Nephron (organoid): ENCODE data around the gene TGM2.

ENCODE experiments used
- H3K27ac Mint-ChIP-seq, 3 experiments: 2 replicates each; pipeline ENCODE4 v1.8.0; 2020; ENCODE audit warnings: mixed read lengths in 3 of 3, mild to moderate bottlenecking in 2 of 3, moderate library complexity in 1 of 3
- H3K27me3 Mint-ChIP-seq: 2 replicates; pipeline ENCODE4 v1.8.0; 2021; ENCODE audit warnings: low read depth, mild to moderate bottlenecking, moderate library complexity, mixed read lengths
- H3K36me3 Mint-ChIP-seq: 2 replicates; pipeline ENCODE4 v1.8.0; 2020; ENCODE audit warnings: low read depth, mixed read lengths
- H3K4me1 Mint-ChIP-seq: 2 replicates; pipeline ENCODE4 v1.8.0; 2020; ENCODE audit warnings: mixed read lengths
- H3K4me3 Mint-ChIP-seq, 3 experiments: 2 replicates each; pipeline ENCODE4 v1.8.0; 2020; ENCODE audit warnings: mild to moderate bottlenecking in 3 of 3, mixed read lengths in 3 of 3, moderate library complexity in 2 of 3
- H3K9me3 Mint-ChIP-seq: 2 replicates; pipeline ENCODE4 v1.8.0; 2020; ENCODE audit warnings: mixed read lengths
- CTCF ChIP-seq, 3 experiments: fragments of 200-600 bp; sonication (generic); IDR thresholded peaks; one replicate each; pipeline ENCODE4 v1.5.0; 2021; ENCODE audit warnings: antibody characterized with exemption in 3 of 3; ENCODE audit not compliant: unreplicated experiment in 3 of 3

The TGM2 gene

DNA sequence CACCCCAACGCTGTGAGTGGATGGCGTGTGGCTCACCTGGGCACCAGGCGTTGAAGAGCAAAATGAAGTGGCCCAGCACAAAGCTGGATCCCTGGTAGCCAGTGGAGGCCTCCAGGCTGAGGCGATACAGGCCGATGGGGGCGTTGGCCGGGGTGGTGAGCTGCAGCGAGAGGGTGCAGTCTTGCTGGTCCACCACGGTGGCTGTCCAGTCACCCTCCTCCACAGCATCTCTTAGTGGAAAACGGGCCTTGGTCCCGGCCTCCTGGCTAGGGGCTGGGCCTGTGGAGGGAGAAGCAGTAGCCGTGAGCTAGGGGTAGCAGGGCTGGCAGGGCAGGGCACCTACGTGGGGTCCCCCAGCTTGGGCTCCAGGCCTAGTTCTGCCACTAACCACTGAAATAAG, 9.3 kb downstream of the TGM2 start:
- Mint-ChIP-seq H3K4me3 (no peak overlapping the region), H3K36me3 (no peaks in the 10 kb centered on the region), H3K9me3 (no peaks in the 10 kb centered on the region), H3K4me1 (peaks cover 36% of the 10 kb centered on the region), H3K27ac (peak overlapping the region in 1 of 3 experiments; percentile 51), H3K27me3 (no peaks in the 10 kb centered on the region)
- no peak for TF ChIP-seq CTCF (IDR thresholded peaks at IDR 0.05; ENCODE audit: unreplicated experiment in 3 of 3)

- H3K4me1 Mint-ChIP-seq = peaks cover 28% of the 10 kb centered on the region
- no peaks in the 10 kb centered on the region for H3K36me3 Mint-ChIP-seq
- H3K9me3 Mint-ChIP-seq = no peaks in the 10 kb centered on the region
- no peaks in the 10 kb centered on the region for H3K27me3 Mint-ChIP-seq
- no peak for TF ChIP-seq CTCF (IDR thresholded peaks at IDR 0.05; ENCODE audit: unreplicated experiment in 3 of 3)
- H3K27ac Mint-ChIP-seq = peak overlapping the region; percentile 93 to 99 (median 98)
- no peak overlapping the region for H3K4me3 Mint-ChIP-seq
Observed at GRCh38 chr20:38153401-38153800, 11.7 kb downstream of the TGM2 start.

DNA sequence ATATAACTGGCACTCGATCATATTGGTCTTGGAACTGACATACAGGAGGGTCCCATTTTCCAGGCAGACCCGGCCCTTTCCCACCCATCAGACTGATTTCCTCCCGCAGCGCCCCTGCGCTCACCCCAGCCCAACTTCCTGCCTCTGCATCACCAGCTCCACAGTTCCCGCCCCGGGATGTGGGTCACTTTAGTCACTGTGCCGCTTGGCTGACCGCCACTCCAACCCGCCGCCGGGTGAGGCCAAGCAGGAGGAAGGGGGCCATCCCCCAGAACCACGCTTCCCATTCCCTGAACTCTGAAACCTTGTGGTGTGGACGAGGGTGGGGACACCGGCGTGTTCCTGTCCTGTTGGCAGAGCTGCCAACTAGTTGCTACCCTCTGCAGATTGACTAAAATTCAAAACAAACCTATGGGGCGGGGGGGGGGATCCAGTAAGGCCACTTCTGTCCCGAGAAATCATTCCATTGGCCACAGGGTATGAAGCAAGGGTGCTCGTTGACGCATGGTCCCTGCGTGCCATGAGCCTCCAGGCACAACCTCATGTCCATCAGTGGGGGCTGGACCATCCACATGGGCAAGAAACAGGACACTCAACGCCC, 12.3 kb downstream of the TGM2 start:
- Mint-ChIP-seq H3K27me3 (no peaks in the 10 kb centered on the region), H3K4me3 (peak overlapping the region; percentile 2 to 47 (median 5)), H3K27ac (peak overlapping the region; percentile 96 to 99 (median 98)), H3K36me3 (no peaks in the 10 kb centered on the region), H3K9me3 (no peaks in the 10 kb centered on the region), H3K4me1 (peaks cover 25% of the 10 kb centered on the region)
- TF ChIP-seq CTCF (IDR thresholded peaks at IDR 0.05; ENCODE audit: unreplicated experiment in 3 of 3) = no peak

DNA sequence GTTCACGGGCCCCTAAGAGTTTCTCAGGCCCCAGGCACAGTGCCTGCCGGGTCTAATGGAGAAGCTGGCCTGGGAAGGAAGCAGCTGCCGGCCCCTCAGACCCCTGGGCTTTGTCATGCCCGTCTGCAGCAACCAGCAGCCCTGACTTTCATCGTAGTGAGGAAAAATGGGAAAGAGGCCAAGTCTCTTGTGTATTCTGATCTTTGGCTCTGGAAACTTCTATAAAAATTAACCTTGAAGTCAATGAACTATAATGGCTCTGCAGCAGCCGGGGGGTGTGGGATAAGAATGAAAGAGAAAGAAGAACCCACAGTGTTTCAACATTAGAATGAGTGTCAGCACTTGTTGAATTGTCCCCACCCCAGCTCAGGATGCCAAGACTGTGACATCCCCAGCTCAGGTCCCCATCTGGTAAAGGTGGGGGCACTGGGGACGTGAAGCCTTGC, 12.9 kb downstream of the TGM2 start:
- H3K27ac Mint-ChIP-seq = peak overlapping the region; percentile 96 to 99 (median 98)
- TF ChIP-seq CTCF (IDR thresholded peaks at IDR 0.05; ENCODE audit: unreplicated experiment in 3 of 3) = no peak
- H3K9me3 Mint-ChIP-seq = no peaks in the 10 kb centered on the region
- no peaks in the 10 kb centered on the region for H3K36me3 Mint-ChIP-seq
- H3K27me3 Mint-ChIP-seq = no peaks in the 10 kb centered on the region
- peak overlapping the region; percentile 2 to 47 (median 5) for H3K4me3 Mint-ChIP-seq
- H3K4me1 Mint-ChIP-seq = peaks cover 24% of the 10 kb centered on the region

DNA sequence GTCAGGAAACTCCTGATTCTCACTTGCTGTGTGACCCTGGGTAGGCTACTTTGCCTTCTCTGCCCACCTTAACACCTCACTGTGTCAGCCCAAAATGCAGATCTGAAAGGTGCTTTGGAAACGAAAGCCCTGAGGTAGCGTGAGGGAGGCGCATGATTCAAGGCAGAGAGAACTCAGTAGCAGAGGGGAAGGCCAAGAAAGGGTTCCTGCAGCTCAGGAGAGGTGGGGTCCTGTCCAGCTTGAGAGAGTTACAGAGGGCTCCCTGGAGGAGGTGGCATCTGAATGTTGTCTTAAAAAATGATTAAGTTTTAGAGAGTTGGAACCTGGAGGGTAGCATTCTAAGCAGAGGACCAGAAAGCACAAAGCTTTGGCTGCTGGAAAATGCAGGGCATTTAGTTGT, 13.6 kb downstream of the TGM2 start:
- H3K27ac Mint-ChIP-seq = peak overlapping the region; percentile 96 to 99 (median 98)
- no peak for TF ChIP-seq CTCF (IDR thresholded peaks at IDR 0.05; ENCODE audit: unreplicated experiment in 3 of 3)
- H3K36me3 Mint-ChIP-seq = no peaks in the 10 kb centered on the region
- H3K4me1 Mint-ChIP-seq = peaks cover 25% of the 10 kb centered on the region
- H3K9me3 Mint-ChIP-seq = no peaks in the 10 kb centered on the region
- H3K27me3 Mint-ChIP-seq = no peaks in the 10 kb centered on the region
- H3K4me3 Mint-ChIP-seq = no peak overlapping the region
